HG03457 (cell line): ENCODE measurements around the gene VPS41.

Experiments
- ATAC-seq: cut with Tn5 transposase; IDR thresholded peaks from one replicate; pipeline ENCODE4 v1.9.1; 2021; ENCODE audit warnings: moderate number of reproducible peaks; ENCODE audit not compliant: unreplicated experiment

The VPS41 gene

DNA sequence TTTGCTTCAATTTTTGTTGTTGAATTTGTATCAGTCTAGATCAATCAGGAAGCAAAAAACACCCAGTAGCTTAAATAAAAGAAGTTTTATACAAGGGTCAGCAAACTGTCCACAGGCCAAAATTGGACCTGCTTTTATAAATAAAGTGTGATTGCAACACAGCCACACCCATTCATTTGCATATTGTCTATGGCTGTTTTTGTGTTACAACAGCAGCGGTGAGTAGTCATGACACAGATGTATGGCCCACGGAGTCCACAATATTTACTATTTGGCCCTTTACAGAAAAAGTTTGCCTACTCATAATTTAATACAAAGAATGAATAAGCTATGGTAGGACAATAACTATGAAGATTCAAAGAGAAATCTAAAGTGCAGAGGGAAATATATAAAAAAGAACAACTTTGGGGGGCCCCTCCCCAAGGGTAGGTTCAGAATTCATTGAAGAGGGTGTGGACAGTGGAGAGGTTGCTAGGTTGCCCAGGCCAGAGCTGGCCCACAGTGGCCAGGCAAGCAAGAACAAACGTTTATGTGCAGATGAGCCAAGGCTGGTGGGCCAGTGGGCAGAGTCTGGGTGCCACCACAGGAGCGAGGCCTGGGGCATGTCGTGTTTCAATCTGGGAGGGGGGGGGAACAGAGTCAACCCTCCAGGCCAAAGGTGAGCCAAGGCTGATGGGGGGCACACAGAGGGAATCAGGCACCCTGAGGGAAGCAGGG lies 230.9 kb downstream of the VPS41 start:
- no peak for ATAC-seq

DNA sequence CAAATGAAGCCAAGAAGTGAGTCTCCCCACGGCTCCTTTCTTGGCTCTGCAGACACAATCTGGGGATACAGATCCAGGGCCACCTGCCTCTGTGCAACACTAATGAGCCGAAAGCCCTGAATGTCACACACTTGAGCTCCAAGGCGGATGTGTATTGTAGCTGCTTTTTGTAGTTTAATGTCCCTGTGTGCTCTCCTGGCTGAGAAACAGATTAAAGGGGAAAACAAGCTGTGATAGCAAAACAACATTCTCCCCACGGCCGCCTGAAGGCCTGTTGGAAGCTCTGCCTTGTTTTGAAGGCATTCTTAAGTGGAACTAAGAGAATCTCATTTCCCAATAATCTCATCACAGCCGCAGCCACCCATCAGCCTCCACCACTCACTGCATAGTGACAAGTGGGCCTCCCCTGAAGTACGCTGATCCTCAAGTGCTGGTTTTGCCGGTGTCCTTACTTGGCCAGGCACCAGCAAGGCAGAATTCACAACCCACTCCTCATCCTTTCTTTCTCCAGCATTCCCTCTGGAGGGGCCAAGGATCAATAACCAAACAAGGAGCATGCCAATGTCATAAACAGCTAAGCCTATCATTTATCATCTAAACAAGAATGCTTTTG lies 233.4 kb downstream of the VPS41 start:
- ATAC-seq: no peak

DNA sequence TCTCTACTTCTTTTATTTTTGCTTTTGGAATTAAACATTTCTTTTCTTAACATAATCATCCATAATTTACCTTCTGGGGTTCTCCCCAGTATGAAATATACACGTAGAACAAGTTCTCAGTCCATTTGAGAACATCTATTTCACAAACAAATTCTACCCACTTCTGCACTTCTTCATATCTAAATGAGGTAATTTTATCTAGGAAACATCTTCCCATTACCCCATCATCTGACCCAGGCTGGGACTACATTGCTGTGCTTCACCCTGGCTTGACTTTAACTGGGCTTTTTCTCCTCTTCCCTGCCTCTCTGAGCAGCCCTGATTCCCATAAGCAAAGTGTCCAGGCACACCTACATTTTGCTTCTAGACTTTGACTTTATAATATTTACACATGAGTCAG lies 234.5 kb downstream of the VPS41 start:
- ATAC-seq: no peak

DNA sequence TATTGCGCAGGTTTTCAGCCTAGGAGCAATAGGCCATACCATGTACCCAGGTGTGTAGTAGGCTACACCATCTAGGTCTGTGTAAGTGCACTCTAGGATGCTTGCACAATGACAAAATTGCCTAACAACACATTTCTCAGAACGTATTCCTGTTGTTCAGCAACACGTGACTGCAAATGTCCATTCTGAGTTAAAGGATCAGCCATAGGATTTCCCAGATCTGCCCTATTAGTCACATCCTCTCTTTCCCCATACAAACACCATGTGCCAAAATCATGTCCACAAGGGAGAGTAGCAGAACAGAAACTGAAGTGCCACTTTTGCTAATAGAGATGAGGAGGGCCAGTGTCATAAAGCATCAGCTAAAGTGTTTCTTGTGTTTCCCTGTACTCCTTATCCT lies 235.2 kb downstream of the VPS41 start:
- ATAC-seq: no peak
